PC-3 (cell line): Measurements from ENCODE around the gene BRWD1. TPM values are rescaled to one million over a fixed set of nuclear protein-coding genes. Genes with fewer than 3 reads are reported as not detected.
A peak's percentile ranks its signal among the peaks of the same experiment; 100 is the strongest.

Experiments
- ATAC-seq: fragments of 200-7000 bp; cut with Tn5 transposase; 2 replicates; pipeline ENCODE4 v1.9.1; 2020; ENCODE audit warnings: mild to moderate bottlenecking, moderate library complexity
- BruUV-seq: library from RNA; stranded (reverse); fragments of 400-500 nt; replicated peaks from 2 replicates; lab custom pipeline; 2021; lab: Mats Ljungman, UMichigan
- CTCF ChIA-PET: fragments of 300-600 bp; sonication (Branson Sonifier 250); formaldehyde crosslinking; loops from one replicate; lab custom pipeline; 2022; ENCODE audit warnings: antibody characterized with exemption; lab: Charles Lee
- POLR2A ChIA-PET: fragments of 300-600 bp; sonication (Branson Sonifier 250); formaldehyde crosslinking; loops from one replicate; lab custom pipeline; 2022; ENCODE audit warnings: antibody characterized with exemption; ENCODE audit not compliant: unreplicated experiment; lab: Charles Lee
- DNase-seq: peaks from one replicate; pipeline ENCODE4 v3.0.0-alpha.2; 2015
- H2AFZ ChIP-seq: fragments of 300-600 bp; sonication (generic); 2 replicates; pipeline ENCODE4 v1.6.0; 2016; ENCODE audit warnings: antibody characterized with exemption, low read length
- H3F3A ChIP-seq: fragments of 300-600 bp; sonication (generic); one replicate; pipeline ENCODE4 v1.6.0; 2017; ENCODE audit warnings: antibody characterized with exemption, low read length, control low read depth, mild to moderate bottlenecking; ENCODE audit not compliant: unreplicated experiment
- H3K27ac ChIP-seq: fragments of 300-600 bp; sonication (generic); 2 replicates; pipeline ENCODE4 v1.5.1; 2016; ENCODE audit warnings: mild to moderate bottlenecking, low read length
- H3K27me3 ChIP-seq: fragments of 300-600 bp; sonication (generic); 2 replicates; pipeline ENCODE4 v1.6.1; 2016; ENCODE audit warnings: low read length, mixed read lengths
- H3K36me3 ChIP-seq: fragments of 300-600 bp; sonication (generic); 2 replicates; pipeline ENCODE4 v1.6.1; 2016; ENCODE audit warnings: low read depth, mixed run types, low read length, mixed read lengths
- H3K4me1 ChIP-seq: fragments of 300-600 bp; sonication (generic); 2 replicates; pipeline ENCODE4 v1.5.1; 2016; ENCODE audit warnings: low read length; ENCODE audit not compliant: insufficient read depth
- H3K4me2 ChIP-seq: fragments of 300-600 bp; sonication (generic); 2 replicates; pipeline ENCODE4 v1.6.0; 2016; ENCODE audit warnings: low read length
- H3K4me3 ChIP-seq: fragments of 300-600 bp; sonication (generic); 2 replicates; pipeline ENCODE4 v1.5.1; 2016; ENCODE audit warnings: mild to moderate bottlenecking, low read length, mixed read lengths
- H3K79me2 ChIP-seq: fragments of 300-600 bp; sonication (generic); 2 replicates; pipeline ENCODE4 v1.6.1; 2017; ENCODE audit warnings: low read length, mixed read lengths
- H3K9ac ChIP-seq: fragments of 300-600 bp; sonication (generic); 2 replicates; pipeline ENCODE4 v1.6.0; 2016; ENCODE audit warnings: mild to moderate bottlenecking, low read length
- H3K9me2 ChIP-seq: fragments of 300-600 bp; sonication (generic); replicated peaks from 2 replicates; pipeline ENCODE4 v1.6.1; 2016; ENCODE audit warnings: mixed run types, low read length, mixed read lengths
- H3K9me3 ChIP-seq: fragments of 300-600 bp; sonication (generic); 2 replicates; pipeline ENCODE4 v1.6.1; 2016; ENCODE audit warnings: low read length, mixed read lengths
- H4K20me1 ChIP-seq: fragments of 300-600 bp; sonication (generic); 2 replicates; pipeline ENCODE4 v1.6.1; 2016; ENCODE audit warnings: low read length, mixed read lengths
- CTCF ChIP-seq: fragments of 300-600 bp; sonication (generic); conservative IDR thresholded peaks from 2 replicates; pipeline ENCODE4 v1.5.1; 2017; ENCODE audit warnings: antibody characterized with exemption, low read depth, mild to moderate bottlenecking, low read length
- EZH2 ChIP-seq: fragments of 300-600 bp; sonication (generic); IDR thresholded peaks from one replicate; pipeline ENCODE4 v1.6.1; 2017; ENCODE audit warnings: antibody characterized with exemption, mild to moderate bottlenecking, low read length; ENCODE audit not compliant: unreplicated experiment
- EZH2phosphoT487 ChIP-seq: fragments of 300-600 bp; sonication (generic); IDR thresholded peaks from 2 replicates; pipeline ENCODE4 v1.6.1; 2018; ENCODE audit warnings: mild to moderate bottlenecking, antibody characterized with exemption, low read length, borderline replicate concordance
- intact Hi-C: fragments of 100-400 bp; cut with micrococcal nuclease; formaldehyde crosslinking; loops from 2 replicates; pipeline ENCODE4 v1.9.0; 2023
- total RNA-seq: library from RNA; depleted of rRNA; stranded (reverse); fragments of >200 nt; gene quantifications from 2 replicates; pipeline ENCODE4 v1.2.3, GENCODE V29; 2014

BRWD1 gene
- total RNA-seq, 1 experiment from 2014 or later = 29.3 TPM

- H3K27me3 ChIP-seq = no peaks in the 10 kb centered on the region
- no peaks in the 10 kb centered on the region for H3K9me2 ChIP-seq
- H3K4me3 ChIP-seq = no peak overlapping the region
- no peaks in the 10 kb centered on the region for H4K20me1 ChIP-seq
- no TSS peak for BruUV-seq
- no peak overlapping the region for H3K4me2 ChIP-seq
- H3K27ac ChIP-seq = no peak overlapping the region
- no peak overlapping the region for H3K9ac ChIP-seq
- H2AFZ ChIP-seq = no peak overlapping the region
- ChIA-PET CTCF (no interaction called here), POLR2A (no interaction called here)
- intact Hi-C loops = no loop called here
- H3K9me3 ChIP-seq = no peaks in the 10 kb centered on the region
- peaks cover 10% of the 10 kb centered on the region for H3K4me1 ChIP-seq
- ATAC-seq (no peak), DNase-seq (no peak)
- H3K79me2 ChIP-seq = no peaks in the 10 kb centered on the region
- H3F3A ChIP-seq = no peaks in the 10 kb centered on the region
- TF ChIP-seq EZH2phosphoT487 = no peak
- no peak for TF ChIP-seq CTCF
- no peak for TF ChIP-seq EZH2
- H3K36me3 ChIP-seq = no peaks in the 10 kb centered on the region
These were observed 157.4 kb downstream of the BRWD1 start for GRCh38 chr21:39156024-39156423.

GRCh38 chr21:39155578-39155977, 157.9 kb downstream of the BRWD1 start:
- Histone ChIP-seq H3K27me3 (no peaks in the 10 kb centered on the region), H3K4me3 (no peak overlapping the region), H3K36me3 (no peaks in the 10 kb centered on the region), H3K4me1 (peaks cover 10% of the 10 kb centered on the region), H3K9ac (no peak overlapping the region), H3F3A (no peaks in the 10 kb centered on the region), H3K27ac (no peak overlapping the region), H4K20me1 (no peaks in the 10 kb centered on the region), H3K9me2 (no peaks in the 10 kb centered on the region), H3K9me3 (no peaks in the 10 kb centered on the region), H2AFZ (no peak overlapping the region), H3K4me2 (no peak overlapping the region), H3K79me2 (no peaks in the 10 kb centered on the region)
- intact Hi-C loops = no loop called here
- ATAC-seq = no peak
- ChIA-PET POLR2A (no interaction called here), CTCF (no interaction called here)
- no TSS peak for BruUV-seq
- no peak for TF ChIP-seq EZH2phosphoT487
- no peak for TF ChIP-seq CTCF
- TF ChIP-seq EZH2 = no peak
- DNase-seq = no peak

- no peaks in the 10 kb centered on the region for H3K79me2 ChIP-seq
- no peaks in the 10 kb centered on the region for H3K9me2 ChIP-seq
- intact Hi-C loops = no loop called here
- H3K36me3 ChIP-seq = no peaks in the 10 kb centered on the region
- H3K4me1 ChIP-seq = peaks cover 10% of the 10 kb centered on the region
- H3K9ac ChIP-seq = no peak overlapping the region
- no peaks in the 10 kb centered on the region for H3F3A ChIP-seq
- no peak overlapping the region for H3K4me3 ChIP-seq
- POLR2A ChIA-PET = no interaction called here
- peak overlapping the region; percentile 29 for H3K4me2 ChIP-seq
- DNase-seq (peak; percentile 77), ATAC-seq (peak; percentile 90)
- CTCF ChIA-PET = interaction anchor here (0.8 to 1.0 kb wide), 2 partner anchors 16 to 485 kb away, joined by 3 to 4 read pairs; no protein-coding TSS in a partner anchor
- no peaks in the 10 kb centered on the region for H4K20me1 ChIP-seq
- TF ChIP-seq CTCF (no peak), EZH2phosphoT487 (no peak), EZH2 (no peak)
- no peak overlapping the region for H2AFZ ChIP-seq
- BruUV-seq = no TSS peak
- no peaks in the 10 kb centered on the region for H3K27me3 ChIP-seq
- H3K27ac ChIP-seq = no peak overlapping the region
- H3K9me3 ChIP-seq = no peaks in the 10 kb centered on the region
These were observed 159.6 kb downstream of the BRWD1 start for GRCh38 chr21:39153842-39154241.
